GM19467 (cell line): ENCODE results near the gene VWC2.
"Not testable (repeated sequence)": the region's sequence is repeated elsewhere in the genome, so short reads cannot be mapped to it uniquely, and the experiment has no call there.

Experiments
- ATAC-seq: cut with Tn5 transposase; IDR thresholded peaks from one replicate; pipeline ENCODE4 v1.9.1; 2021; ENCODE audit warnings: mild to moderate bottlenecking, moderate library complexity; ENCODE audit not compliant: unreplicated experiment

VWC2 gene

GRCh38 chr7:49848211-49848841 lies 74.9 kb downstream of the VWC2 start:
- ATAC-seq: no peak

DNA sequence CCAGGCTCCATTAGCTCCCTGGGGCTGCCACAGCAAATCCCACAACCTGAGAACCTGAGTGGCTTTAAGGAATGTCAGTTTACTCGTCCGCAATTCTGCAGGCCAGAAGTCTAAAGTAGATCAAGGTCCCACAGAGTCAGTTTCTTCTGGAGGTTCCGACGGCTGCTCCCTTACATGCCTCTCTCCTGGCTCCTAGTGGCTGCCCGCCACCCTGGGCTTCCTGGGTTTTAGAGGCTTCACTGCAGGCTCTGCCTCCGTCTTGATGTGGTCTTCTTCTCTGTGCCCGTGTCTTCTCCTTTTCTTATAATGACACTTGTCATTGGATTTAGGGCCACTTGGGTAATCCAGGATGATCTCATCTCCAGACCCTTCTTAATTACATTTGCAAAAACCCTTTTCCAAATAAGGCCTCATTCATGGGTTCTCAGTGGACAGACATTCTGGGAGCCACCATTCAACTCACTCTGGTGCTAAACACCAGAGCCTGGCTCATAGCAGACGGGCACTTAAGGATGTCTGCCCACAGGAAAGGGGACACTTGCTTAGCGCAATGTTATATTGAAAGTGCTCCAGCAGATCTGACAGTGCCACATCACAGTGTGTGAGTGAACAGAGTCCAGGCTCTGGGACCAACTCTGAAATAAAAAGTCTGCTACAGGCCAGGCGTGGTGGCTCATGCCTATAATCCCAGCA lies 77.6 kb downstream of the VWC2 start:
- ATAC-seq: no peak

GRCh38 chr7:49851614-49851934 lies 78.1 kb downstream of the VWC2 start:
- not testable (repeated sequence) for ATAC-seq

DNA sequence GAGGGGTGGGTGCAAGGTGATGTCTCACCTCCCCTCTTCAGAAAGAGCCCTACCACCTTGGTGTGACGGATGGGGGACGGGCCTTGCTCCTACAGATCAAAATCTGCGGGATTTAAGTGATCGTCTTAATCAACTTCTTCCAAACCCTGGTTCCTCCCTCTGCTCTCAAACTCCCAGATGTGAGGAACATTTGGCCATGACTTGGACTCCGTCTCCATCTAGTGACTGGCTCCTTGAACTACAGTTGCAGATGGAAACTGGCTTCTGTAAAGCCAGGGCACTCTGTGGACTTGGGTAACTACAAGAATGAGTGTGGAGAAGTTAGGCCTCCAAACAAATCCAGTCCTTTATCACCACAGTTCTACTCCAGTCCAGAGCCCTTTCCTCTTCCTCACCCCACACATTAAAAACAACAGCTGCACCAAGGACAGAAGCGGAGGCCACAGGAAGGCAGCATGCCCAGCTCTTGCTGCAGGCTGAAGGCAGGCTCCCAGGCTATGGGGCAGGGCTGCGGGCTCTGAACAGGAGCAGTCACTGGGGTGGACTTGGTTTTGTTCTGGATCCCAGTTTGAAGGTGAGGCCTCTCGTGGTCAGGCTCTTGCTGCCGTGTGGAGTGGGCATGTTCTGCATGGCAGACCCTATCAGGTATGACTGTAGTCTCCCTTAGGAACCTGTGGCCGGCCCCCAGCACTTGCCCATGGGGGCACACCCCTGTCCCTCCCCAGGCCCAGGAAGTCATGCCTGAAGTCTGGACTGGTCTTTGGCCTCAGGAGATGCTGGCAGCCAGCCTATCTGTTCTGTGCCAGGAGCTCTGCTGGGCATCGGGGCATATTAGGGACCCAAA lies 79.4 kb downstream of the VWC2 start:
- peak; percentile 75 for ATAC-seq

DNA sequence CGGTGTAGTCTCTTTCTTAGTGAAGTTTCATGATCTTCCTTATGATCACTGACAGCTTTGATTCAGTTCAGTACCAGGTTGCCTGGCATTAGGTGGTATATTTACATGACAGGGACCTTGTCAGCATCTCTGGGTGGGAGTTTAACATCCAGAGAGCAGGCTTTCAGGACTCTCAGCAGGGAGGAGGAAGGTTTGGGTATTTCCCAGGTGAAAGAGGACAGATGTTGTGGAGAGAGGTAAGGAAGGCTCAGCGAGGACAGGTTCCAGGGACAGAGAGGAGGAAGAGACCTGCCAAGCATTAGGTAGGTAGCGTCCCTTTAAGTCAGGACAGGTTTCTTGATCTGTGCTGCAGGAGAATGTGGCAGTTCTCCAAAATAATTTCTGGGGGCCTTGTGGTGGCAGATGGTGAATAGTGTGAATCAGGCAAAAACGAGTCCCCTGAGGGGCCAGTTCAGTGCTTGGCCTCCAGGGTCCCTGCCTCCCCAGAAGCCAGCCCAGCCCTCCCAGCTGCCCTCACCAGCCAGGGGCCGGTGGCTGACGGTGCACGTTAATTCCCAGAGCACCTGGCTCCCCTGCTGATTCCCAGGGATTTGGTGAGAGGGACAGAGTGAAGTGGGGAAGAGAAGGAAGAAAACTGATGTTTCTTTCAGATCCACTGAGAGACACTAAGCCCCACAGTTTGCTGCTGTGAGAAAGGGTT lies 82.0 kb downstream of the VWC2 start:
- no peak for ATAC-seq

DNA sequence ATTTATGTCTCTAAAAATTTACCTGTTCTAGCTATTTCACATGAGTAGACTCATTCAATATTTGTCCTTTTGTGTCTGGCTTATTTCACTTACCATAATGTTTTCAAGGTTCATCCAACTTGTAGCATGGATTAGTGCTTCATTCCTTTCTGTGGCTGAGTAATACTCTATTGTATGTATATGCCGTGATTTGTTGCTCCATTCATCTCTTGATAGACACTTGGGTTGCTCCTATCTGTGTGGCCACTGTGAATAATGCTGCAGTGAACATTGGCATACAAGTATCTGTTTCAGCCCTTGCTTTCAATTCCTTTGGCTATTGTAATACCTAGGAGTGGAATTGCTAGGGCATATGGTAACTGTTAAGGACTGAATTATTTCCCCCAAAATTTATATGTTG lies 86.9 kb downstream of the VWC2 start:
- ATAC-seq: no peak

DNA sequence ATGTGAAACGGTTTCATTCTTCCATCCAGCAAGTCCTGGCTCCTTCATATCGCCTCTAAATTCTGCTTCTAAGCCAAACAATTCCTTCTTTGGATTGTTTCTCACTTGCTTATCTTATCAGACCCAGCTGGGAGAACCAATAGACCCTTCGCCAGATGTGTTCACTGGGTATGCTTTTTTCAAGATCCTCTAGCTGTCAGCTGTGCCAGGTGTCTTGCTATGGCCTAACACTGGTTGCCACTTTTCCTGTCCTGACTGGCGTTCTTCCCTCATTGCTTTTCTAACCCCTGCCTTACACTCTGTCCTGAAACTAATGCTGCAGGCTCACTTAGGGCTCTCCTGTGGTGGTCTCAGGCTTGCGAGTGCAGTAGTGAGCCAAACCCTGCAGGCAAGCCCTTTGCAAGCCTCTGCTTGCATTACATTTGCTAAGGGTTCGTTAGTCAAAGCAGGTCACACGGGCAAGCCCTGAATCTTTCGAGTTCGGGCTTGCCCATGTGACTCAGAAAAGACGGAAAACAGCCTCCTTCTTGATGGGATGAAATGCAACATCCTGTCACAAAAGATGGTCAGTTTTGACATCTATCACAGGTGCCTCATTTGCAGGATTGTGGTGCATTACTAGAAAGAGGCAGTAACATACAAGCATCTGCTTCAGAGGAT lies 92.8 kb downstream of the VWC2 start:
- no peak for ATAC-seq

DNA sequence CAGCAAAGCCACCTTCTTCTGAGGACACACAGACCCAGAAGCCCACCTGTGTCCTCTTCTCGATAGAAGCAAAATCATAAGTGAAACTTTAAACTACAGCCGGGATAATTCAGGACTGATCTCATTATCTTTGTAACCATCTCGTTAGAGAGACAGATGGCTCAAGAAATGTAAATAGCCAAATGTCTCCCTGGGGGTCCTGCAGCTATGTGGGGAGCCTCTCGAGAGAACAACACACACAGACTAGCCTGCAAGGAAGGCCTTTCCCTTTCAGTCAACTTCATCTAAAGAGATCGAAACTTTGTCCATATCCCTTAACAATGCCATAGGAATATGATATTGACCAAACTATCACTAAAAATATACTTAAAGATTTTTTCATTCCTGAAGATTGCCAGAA lies 93.5 kb downstream of the VWC2 start:
- ATAC-seq: no peak

- no peak for ATAC-seq
Measured at GRCh38 chr7:49873420-49873819, 100.0 kb downstream of the VWC2 start.

DNA sequence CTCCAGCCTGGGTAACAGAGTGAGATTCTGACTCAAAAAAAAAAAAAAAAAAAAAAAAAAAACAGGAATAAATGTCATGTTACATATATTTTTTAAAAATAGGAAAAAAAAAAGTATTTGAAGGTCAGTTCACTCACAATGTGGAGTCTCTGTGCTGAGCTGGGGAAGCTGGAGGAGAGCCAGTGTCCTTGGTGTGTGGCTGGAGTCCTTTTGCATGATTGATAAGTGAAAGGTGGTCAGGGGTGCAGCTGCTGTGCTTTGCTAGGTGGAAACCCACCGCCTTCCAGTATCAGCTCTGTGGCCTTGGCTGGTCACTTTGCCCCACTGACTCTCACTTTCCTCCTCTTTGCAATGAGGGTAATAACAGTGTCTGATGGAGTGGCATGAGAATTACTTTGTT lies 101.9 kb downstream of the VWC2 start:
- no peak for ATAC-seq

- no peak for ATAC-seq
Measured at GRCh38 chr7:49876202-49876601, 102.8 kb downstream of the VWC2 start.

GRCh38 chr7:49878089-49878488 lies 104.7 kb downstream of the VWC2 start:
- no peak for ATAC-seq

- ATAC-seq: no peak
Measured at GRCh38 chr7:49878627-49879026, 105.2 kb downstream of the VWC2 start.

GRCh38 chr7:49883933-49884332 lies 110.5 kb downstream of the VWC2 start:
- ATAC-seq: no peak

- peak; percentile 92 for ATAC-seq
Measured at GRCh38 chr7:49885593-49886285, 112.3 kb downstream of the VWC2 start.

DNA sequence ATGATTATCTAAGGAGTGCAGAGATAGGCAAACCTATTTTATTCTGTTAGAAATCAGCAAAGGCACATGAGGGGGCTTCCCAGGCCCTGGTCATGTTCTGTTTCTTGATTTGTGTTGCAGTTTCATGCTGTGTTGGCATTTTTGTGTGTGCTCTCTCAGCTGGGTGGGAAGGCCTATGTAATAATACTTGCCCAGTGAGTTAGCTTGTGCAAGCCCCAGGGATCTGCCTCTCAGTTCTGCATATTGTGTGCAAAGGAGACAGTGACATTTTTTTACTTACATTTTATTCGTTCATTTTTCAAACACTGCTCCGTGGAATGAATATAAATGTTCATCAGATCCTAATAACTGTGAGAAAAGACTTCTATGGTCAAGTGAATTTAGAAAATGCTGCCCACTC lies 119.0 kb downstream of the VWC2 start:
- ATAC-seq: no peak

- no peak for ATAC-seq
Measured at GRCh38 chr7:49893131-49893530, 119.7 kb downstream of the VWC2 start.

- ATAC-seq: no peak
Measured at GRCh38 chr7:49894543-49894942, 121.1 kb downstream of the VWC2 start.

DNA sequence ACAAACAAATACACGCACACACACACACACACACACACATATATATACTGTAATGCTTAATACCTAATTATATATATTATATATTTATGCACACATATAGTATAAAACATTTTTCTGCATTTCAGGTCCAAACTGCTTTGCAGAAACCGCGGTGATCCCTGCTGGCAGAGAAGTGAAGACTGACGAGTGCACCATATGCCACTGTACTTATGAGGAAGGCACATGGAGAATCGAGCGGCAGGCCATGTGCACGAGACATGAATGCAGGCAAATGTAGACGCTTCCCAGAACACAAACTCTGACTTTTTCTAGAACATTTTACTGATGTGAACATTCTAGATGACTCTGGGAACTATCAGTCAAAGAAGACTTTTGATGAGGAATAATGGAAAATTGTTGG lies 138.5 kb downstream of the VWC2 start:
- ATAC-seq: no peak

DNA sequence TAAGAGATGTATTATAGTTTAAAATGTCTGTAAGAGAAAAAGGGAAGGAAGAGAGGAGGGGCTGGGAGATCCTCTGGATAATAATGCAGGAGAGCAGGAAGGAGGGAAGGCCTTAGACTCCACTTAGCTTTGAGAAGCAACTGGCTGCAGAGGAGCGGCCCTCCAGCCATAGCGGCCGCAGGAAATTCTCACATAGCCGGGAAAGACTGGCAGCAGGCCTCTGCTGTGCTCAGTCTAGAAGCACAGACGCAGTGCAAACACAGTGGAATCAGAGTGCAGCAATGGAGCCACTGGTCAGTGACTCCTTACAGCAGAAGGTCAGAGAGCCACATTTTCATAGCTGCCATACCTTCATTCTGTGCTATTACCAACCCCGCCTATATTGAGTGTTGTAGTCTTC lies 153.3 kb downstream of the VWC2 start:
- no peak for ATAC-seq
